Loucy (cell line): ENCODE results near the gene TRMT5.

Experiments
- EZH2phosphoT487 ChIP-seq: fragments of 200-600 bp; IDR thresholded peaks from 2 replicates; pipeline ENCODE4 v1.6.1; 2018; ENCODE audit warnings: antibody characterized with exemption, mild to moderate bottlenecking, moderate library complexity, borderline replicate concordance
- TF ChIP-seq, protein P1 (sequence below): fragments of 200-600 bp; sonication (generic); conservative IDR thresholded peaks from 2 replicates; pipeline ENCODE4 v1.5.1; 2014; ENCODE audit warnings: mild to moderate bottlenecking, antibody characterized with exemption, low read length

DNA sequence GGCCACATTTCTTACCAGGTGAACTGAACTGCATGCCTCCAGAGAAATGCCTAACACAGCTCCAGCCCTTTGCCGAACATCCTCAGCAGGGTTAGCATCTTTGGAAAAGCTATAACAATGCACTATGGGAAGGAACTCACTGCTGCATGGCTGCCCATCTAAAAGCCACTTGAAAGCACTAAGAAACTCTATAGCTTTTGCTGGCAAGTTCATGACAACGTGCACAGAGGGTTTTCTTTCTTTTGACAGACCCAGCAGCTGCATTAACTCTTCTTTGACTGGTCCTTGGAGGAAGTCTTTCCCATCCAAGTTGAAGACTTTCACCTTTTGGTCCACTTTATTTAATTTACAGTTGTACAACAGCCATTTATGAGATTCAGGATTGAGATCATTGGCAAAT, 5.3 kb downstream of the TRMT5 start:
- TF ChIP-seq, protein P1, sequence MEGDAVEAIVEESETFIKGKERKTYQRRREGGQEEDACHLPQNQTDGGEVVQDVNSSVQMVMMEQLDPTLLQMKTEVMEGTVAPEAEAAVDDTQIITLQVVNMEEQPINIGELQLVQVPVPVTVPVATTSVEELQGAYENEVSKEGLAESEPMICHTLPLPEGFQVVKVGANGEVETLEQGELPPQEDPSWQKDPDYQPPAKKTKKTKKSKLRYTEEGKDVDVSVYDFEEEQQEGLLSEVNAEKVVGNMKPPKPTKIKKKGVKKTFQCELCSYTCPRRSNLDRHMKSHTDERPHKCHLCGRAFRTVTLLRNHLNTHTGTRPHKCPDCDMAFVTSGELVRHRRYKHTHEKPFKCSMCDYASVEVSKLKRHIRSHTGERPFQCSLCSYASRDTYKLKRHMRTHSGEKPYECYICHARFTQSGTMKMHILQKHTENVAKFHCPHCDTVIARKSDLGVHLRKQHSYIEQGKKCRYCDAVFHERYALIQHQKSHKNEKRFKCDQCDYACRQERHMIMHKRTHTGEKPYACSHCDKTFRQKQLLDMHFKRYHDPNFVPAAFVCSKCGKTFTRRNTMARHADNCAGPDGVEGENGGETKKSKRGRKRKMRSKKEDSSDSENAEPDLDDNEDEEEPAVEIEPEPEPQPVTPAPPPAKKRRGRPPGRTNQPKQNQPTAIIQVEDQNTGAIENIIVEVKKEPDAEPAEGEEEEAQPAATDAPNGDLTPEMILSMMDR: no peak
- no peak for TF ChIP-seq EZH2phosphoT487
